ENCODE data around the gene MYL10. TPM values are rescaled to one million over a fixed set of nuclear protein-coding genes. Genes with fewer than 3 reads are reported as not detected.

MYL10 gene
- total RNA-seq, 1 experiment from 2014 or later = not detected

DNA sequence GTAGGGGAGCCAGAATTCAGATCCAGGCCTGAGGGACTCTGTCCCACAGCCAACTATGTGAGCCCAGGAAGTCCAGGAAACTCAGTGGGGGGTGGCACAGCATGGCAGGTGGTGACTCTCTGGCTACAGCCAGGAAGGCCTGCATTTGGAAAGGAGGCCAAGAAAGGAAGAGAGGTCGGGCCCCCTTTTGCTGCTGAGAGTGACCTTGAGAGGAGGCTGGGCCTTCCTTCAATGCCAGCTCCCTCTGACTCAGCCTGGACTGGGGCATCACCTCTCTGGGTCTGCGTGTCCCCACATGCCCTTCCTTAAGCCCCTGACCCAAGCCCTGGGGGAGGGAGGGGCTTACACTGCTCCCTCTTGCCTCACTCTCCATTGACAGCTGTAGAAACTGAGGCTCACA, 6.4 kb upstream of the MYL10 start:
- Histone ChIP-seq H3K27ac (ENCODE audit: low read depth, low read length) (no peak overlapping the region), H3K36me3 (ENCODE audit: control insufficient read depth in 1 of 2, insufficient read depth in 2 of 2, low read length in 2 of 2) (no peaks in the 10 kb centered on the region), H3K27me3 (ENCODE audit: insufficient read depth, low read length) (no peaks in the 10 kb centered on the region), H2AFZ (ENCODE audit: low read depth, low read length, poor library complexity, severe bottlenecking) (no peak overlapping the region), H3K4me1 (ENCODE audit: control insufficient read depth in 1 of 2, insufficient read depth in 2 of 2, low read length in 2 of 2) (peaks cover 0 to 3% of the 10 kb centered on the region in 2 experiments; a peak in 1 of 4 replicates), H3K9ac (ENCODE audit: low read length) (no peak overlapping the region), H3K9me3 (ENCODE audit: control insufficient read depth in 1 of 2, insufficient read depth in 1 of 2, low read depth in 1 of 2, low read length in 2 of 2) (peaks cover 0 to 6% of the 10 kb centered on the region in 2 experiments; a peak in 1 of 4 replicates), H3K4me3 (replicated peaks in 1 of 2; ENCODE audit: low read depth in 1 of 2, low read length in 2 of 2) (no peak overlapping the region), H3K9me2 (ENCODE audit: insufficient read depth) (no peaks in the 10 kb centered on the region), H3K79me2 (ENCODE audit: insufficient read depth, low read length) (no peaks in the 10 kb centered on the region), H4K20me1 (ENCODE audit: insufficient read depth) (no peaks in the 10 kb centered on the region), H3K4me2 (ENCODE audit: low read length) (no peak overlapping the region)
- no TSS peak for BruUV-seq (replicated peaks)
- no peak for DNase-seq (ENCODE audit: low read depth, low spot score)
- no peak for TF ChIP-seq POLR2AphosphoS5 (IDR thresholded peaks at IDR 0.05; ENCODE audit: low read depth, low read length)
- TF ChIP-seq EGR1 (IDR thresholded peaks at IDR 0.05; ENCODE audit: low read depth) = no peak
- TF ChIP-seq CBX3 (IDR thresholded peaks at IDR 0.05; ENCODE audit: low read depth) = no peak
- no peak for TF ChIP-seq ZNF274 (IDR thresholded peaks at IDR 0.05; ENCODE audit: low read depth, low read length)
- no peak for TF ChIP-seq SP1 (IDR thresholded peaks at IDR 0.05; ENCODE audit: low read depth)
- no peak for TF ChIP-seq ELF1 (IDR thresholded peaks at IDR 0.05; ENCODE audit: borderline replicate concordance, low read depth)
- TF ChIP-seq, protein P1, sequence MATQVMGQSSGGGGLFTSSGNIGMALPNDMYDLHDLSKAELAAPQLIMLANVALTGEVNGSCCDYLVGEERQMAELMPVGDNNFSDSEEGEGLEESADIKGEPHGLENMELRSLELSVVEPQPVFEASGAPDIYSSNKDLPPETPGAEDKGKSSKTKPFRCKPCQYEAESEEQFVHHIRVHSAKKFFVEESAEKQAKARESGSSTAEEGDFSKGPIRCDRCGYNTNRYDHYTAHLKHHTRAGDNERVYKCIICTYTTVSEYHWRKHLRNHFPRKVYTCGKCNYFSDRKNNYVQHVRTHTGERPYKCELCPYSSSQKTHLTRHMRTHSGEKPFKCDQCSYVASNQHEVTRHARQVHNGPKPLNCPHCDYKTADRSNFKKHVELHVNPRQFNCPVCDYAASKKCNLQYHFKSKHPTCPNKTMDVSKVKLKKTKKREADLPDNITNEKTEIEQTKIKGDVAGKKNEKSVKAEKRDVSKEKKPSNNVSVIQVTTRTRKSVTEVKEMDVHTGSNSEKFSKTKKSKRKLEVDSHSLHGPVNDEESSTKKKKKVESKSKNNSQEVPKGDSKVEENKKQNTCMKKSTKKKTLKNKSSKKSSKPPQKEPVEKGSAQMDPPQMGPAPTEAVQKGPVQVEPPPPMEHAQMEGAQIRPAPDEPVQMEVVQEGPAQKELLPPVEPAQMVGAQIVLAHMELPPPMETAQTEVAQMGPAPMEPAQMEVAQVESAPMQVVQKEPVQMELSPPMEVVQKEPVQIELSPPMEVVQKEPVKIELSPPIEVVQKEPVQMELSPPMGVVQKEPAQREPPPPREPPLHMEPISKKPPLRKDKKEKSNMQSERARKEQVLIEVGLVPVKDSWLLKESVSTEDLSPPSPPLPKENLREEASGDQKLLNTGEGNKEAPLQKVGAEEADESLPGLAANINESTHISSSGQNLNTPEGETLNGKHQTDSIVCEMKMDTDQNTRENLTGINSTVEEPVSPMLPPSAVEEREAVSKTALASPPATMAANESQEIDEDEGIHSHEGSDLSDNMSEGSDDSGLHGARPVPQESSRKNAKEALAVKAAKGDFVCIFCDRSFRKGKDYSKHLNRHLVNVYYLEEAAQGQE (IDR thresholded peaks at IDR 0.05; ENCODE audit: low read depth) = no peak
- TF ChIP-seq, protein P2, sequence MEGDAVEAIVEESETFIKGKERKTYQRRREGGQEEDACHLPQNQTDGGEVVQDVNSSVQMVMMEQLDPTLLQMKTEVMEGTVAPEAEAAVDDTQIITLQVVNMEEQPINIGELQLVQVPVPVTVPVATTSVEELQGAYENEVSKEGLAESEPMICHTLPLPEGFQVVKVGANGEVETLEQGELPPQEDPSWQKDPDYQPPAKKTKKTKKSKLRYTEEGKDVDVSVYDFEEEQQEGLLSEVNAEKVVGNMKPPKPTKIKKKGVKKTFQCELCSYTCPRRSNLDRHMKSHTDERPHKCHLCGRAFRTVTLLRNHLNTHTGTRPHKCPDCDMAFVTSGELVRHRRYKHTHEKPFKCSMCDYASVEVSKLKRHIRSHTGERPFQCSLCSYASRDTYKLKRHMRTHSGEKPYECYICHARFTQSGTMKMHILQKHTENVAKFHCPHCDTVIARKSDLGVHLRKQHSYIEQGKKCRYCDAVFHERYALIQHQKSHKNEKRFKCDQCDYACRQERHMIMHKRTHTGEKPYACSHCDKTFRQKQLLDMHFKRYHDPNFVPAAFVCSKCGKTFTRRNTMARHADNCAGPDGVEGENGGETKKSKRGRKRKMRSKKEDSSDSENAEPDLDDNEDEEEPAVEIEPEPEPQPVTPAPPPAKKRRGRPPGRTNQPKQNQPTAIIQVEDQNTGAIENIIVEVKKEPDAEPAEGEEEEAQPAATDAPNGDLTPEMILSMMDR (IDR thresholded peaks at IDR 0.05 in 2 of 3, conservative IDR thresholded peaks at IDR 0.05 in 1 of 3; ENCODE audit: borderline replicate concordance in 1 of 3, insufficient read depth in 1 of 3, low read depth in 2 of 3, low read length in 2 of 3) = no peak
- no peak for TF ChIP-seq ZFX (IDR thresholded peaks at IDR 0.05)
- no peak for TF ChIP-seq JUND (IDR thresholded peaks at IDR 0.05)
- no peak for TF ChIP-seq MAX (IDR thresholded peaks at IDR 0.05)
- no peak for TF ChIP-seq YY1 (IDR thresholded peaks at IDR 0.05; ENCODE audit: extremely low read depth, insufficient replicate concordance, low read depth, low read length)
- ATAC-seq = no peak
- ChIA-PET CTCF (no interaction called here), POLR2A (no interaction called here), RAD21 (ENCODE audit: low non-redundant PET in 1 of 2, low total read pairs in 2 of 2, uncharacterized antibody in 2 of 2, unreplicated experiment in 2 of 2) (no interaction called here)
- intact Hi-C loops (cut with micrococcal nuclease) = no loop called here
